A673 (cell line): ENCODE data around the gene DGUOK. TPM values are rescaled to one million over a fixed set of nuclear protein-coding genes. Genes with fewer than 3 reads are reported as not detected.

ENCODE experiments used
- BruUV-seq: library from RNA; stranded (reverse); fragments of 400-500 nt; replicated peaks from 2 replicates; lab custom pipeline; 2021; lab: Mats Ljungman, UMichigan
- CTCF ChIA-PET: fragments of 300-600 bp; sonication (Branson Sonifier 250); formaldehyde crosslinking; loops from one replicate; lab custom pipeline; 2022; ENCODE audit warnings: antibody characterized with exemption; lab: Charles Lee
- POLR2A ChIA-PET: fragments of 300-600 bp; sonication (Branson Sonifier 250); formaldehyde crosslinking; loops from one replicate; lab custom pipeline; 2022; ENCODE audit warnings: antibody characterized with exemption; ENCODE audit not compliant: low non-redundant PET; lab: Charles Lee
- DNase-seq: peaks from one replicate; pipeline ENCODE4 v3.0.0-alpha.2; 2015; ENCODE audit warnings: low spot score
- H3K27ac ChIP-seq: fragments of 200-600 bp; sonication (generic); 2 replicates; pipeline ENCODE4 v1.5.1; 2016; ENCODE audit warnings: mixed run types, low read depth, mild to moderate bottlenecking, mixed read lengths, antibody characterized with exemption, low read length; ENCODE audit not compliant: poor library complexity, severe bottlenecking
- H3K27me3 ChIP-seq: fragments of 200-600 bp; sonication (generic); replicated peaks from 2 replicates; pipeline ENCODE4 v1.6.1; 2017; ENCODE audit warnings: mixed run types, low read depth, mild to moderate bottlenecking, mixed read lengths, antibody characterized with exemption, low read length; ENCODE audit not compliant: insufficient read depth, poor library complexity
- H3K36me3 ChIP-seq: fragments of 200-600 bp; sonication (generic); 2 replicates; pipeline ENCODE4 v1.6.1; 2016; ENCODE audit warnings: mixed run types, mild to moderate bottlenecking, mixed read lengths, antibody characterized with exemption, low read length; ENCODE audit not compliant: insufficient read depth, poor library complexity, severe bottlenecking
- H3K4me1 ChIP-seq: fragments of 200-600 bp; sonication (generic); 2 replicates; pipeline ENCODE4 v1.6.1; 2017; ENCODE audit warnings: mixed run types, mild to moderate bottlenecking, mixed read lengths, antibody characterized with exemption, low read length; ENCODE audit not compliant: insufficient read depth, poor library complexity, severe bottlenecking
- H3K4me3 ChIP-seq: fragments of 200-600 bp; sonication (generic); 2 replicates; pipeline ENCODE4 v1.5.1; 2016; ENCODE audit warnings: low read depth, mixed run types, mild to moderate bottlenecking, mixed read lengths, low read length; ENCODE audit not compliant: poor library complexity, severe bottlenecking
- H3K9me3 ChIP-seq: fragments of 200-600 bp; sonication (generic); 2 replicates; pipeline ENCODE4 v1.6.1; 2016; ENCODE audit warnings: mixed run types, low read depth, mild to moderate bottlenecking, mixed read lengths, antibody characterized with exemption, low read length; ENCODE audit not compliant: poor library complexity, severe bottlenecking
- EZH2 ChIP-seq: fragments of 200-600 bp; sonication (generic); IDR thresholded peaks from 2 replicates; pipeline ENCODE4 v1.6.1; 2017; ENCODE audit warnings: borderline replicate concordance, low read depth, mild to moderate bottlenecking, mixed read lengths, antibody characterized with exemption, low read length; ENCODE audit not compliant: poor library complexity, severe bottlenecking
- intact Hi-C: fragments of 100-400 bp; cut with micrococcal nuclease; formaldehyde crosslinking; loops from one replicate; pipeline ENCODE4 v1.10.0; 2022; ENCODE audit not compliant: unreplicated experiment
- total RNA-seq: library from RNA; stranded (reverse); gene quantifications from 2 replicates; pipeline ENCODE4 v1.2.3, GENCODE V29; 2021
- TF ChIP-seq, protein P1 (sequence below): fragments of 300-800, 200-600 bp; sonication (generic); conservative IDR thresholded peaks from 2 replicates; pipeline ENCODE4 v1.5.1; 2017; ENCODE audit warnings: low read depth, mild to moderate bottlenecking, antibody characterized with exemption, low read length, moderate library complexity, mixed read lengths

The DGUOK gene
- total RNA-seq, 1 experiment from 2014 or later = 106 TPM

DNA sequence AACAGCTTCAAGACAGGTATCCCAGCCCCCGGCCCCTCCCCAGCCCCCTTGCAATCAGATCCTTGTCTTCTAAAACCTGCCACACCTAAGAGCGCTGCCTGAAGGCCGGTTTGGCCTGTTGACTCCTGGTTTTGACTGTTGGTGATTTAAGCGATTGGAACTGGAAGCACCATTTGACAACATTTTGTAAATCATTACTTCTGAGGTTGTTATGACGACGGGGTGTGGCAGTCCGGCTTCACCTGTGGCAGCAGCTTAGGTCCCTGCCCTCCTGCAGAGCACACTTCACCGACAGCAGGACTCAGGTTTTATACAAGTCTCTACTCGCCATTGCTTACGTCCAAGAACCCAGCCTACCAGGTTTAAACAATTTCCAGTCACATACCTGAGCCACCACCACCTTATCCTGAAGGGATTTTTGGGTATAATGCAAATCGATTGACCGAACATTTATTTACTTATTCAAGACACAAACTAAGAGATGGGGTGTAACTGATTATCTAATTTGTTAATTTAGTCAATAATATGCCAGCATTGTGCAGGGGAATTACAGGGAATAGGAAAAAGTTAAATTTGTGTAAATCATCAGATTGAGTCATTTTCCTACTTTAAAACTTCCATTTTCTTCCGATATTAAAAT is 707 bp upstream of the DGUOK start:
- Histone ChIP-seq H3K9me3 (no peaks in the 10 kb centered on the region), H3K27me3 (no peaks in the 10 kb centered on the region), H3K4me3 (peak overlapping the region; percentile 80), H3K4me1 (peaks cover 12% of the 10 kb centered on the region), H3K27ac (peak overlapping the region; percentile 96), H3K36me3 (no peaks in the 10 kb centered on the region)
- no peak for DNase-seq
- TF ChIP-seq, protein P1, sequence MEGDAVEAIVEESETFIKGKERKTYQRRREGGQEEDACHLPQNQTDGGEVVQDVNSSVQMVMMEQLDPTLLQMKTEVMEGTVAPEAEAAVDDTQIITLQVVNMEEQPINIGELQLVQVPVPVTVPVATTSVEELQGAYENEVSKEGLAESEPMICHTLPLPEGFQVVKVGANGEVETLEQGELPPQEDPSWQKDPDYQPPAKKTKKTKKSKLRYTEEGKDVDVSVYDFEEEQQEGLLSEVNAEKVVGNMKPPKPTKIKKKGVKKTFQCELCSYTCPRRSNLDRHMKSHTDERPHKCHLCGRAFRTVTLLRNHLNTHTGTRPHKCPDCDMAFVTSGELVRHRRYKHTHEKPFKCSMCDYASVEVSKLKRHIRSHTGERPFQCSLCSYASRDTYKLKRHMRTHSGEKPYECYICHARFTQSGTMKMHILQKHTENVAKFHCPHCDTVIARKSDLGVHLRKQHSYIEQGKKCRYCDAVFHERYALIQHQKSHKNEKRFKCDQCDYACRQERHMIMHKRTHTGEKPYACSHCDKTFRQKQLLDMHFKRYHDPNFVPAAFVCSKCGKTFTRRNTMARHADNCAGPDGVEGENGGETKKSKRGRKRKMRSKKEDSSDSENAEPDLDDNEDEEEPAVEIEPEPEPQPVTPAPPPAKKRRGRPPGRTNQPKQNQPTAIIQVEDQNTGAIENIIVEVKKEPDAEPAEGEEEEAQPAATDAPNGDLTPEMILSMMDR = no peak
- TF ChIP-seq EZH2 = no peak
- intact Hi-C loops = loop anchor here (5.0 kb wide), 2 partner anchors 56 to 196 kb away; partner anchors contain the start of gene TET3
- TSS peak; percentile 100 for BruUV-seq
- CTCF ChIA-PET = no interaction called here
- POLR2A ChIA-PET = no interaction called here

DNA sequence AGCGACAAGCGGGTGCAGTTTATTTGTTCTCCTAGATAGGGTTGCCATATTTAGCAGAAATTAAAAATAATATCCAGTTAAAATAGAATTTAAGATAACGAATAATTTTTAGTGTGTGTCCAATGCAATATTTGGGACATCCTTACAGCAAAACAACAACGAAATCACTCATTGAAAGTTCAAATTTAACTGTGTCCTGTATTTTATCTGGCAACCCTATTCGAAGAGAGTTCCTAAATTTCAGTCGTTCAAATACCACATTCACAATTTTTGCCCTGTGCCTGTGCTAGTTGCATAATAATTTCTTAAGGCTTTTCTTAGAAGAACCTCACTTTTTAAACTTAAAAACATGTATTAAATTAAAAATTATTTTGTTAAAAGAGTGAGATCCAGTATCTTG is 664 bp downstream of the DGUOK start:
- ChIA-PET CTCF (no interaction called here), POLR2A (interaction anchor here (0.5 kb wide), 1 partner anchor 11 kb away, joined by 3 read pairs; no protein-coding TSS in a partner anchor)
- BruUV-seq = TSS peak; percentile 74
- DNase-seq = no peak
- no peaks in the 10 kb centered on the region for H3K27me3 ChIP-seq
- intact Hi-C loops = loop anchor here (5.0 kb wide), 2 partner anchors 55 to 195 kb away; partner anchors contain the start of gene TET3
- TF ChIP-seq EZH2 = no peak
- TF ChIP-seq, protein P1 = no peak
- peaks cover 12% of the 10 kb centered on the region for H3K4me1 ChIP-seq
- H3K4me3 ChIP-seq = peak overlapping the region; percentile 80
- H3K36me3 ChIP-seq = no peaks in the 10 kb centered on the region
- H3K9me3 ChIP-seq = no peaks in the 10 kb centered on the region
- H3K27ac ChIP-seq = peak overlapping the region; percentile 96

DNA sequence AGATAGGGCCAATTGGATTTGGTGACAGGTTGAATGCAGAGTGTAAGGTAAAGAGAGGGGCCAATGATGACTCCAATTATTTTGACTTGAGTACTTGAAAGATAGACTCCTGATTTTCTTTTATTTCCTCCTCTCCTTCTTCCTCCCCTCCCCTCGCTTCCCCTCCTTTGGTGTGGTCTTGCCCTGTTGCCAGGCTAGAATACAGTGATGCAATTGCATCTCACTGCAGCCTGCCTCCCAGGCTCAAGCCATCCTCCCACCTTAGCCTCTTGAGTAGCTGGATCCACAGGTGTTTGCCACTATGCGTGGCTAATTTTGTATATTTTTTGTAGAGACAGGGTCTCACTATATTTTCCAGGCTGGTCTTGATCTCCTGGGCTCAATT is 2.3 kb downstream of the DGUOK start:
- intact Hi-C loops = loop anchor here (5.0 kb wide), 2 partner anchors 53 to 193 kb away; partner anchors contain the start of gene TET3
- CTCF ChIA-PET = no interaction called here

More for the DNA sequence above, 2.3 kb downstream of the DGUOK start:
- no peak for DNase-seq
- BruUV-seq = no TSS peak
- Histone ChIP-seq H3K27ac (no peak overlapping the region), H3K36me3 (peaks cover under 1% of the 10 kb centered on the region), H3K4me1 (peaks cover 12% of the 10 kb centered on the region), H3K4me3 (no peak overlapping the region), H3K27me3 (no peaks in the 10 kb centered on the region), H3K9me3 (no peaks in the 10 kb centered on the region)
- TF ChIP-seq EZH2 = no peak
- TF ChIP-seq, protein P1 = no peak
- POLR2A ChIA-PET = no interaction called here
